K562 (cell line): ENCODE results near the gene PCSK5. TPM values are rescaled to one million over a fixed set of nuclear protein-coding genes. Genes with fewer than 3 reads are reported as not detected.

Source experiments
- ATAC-seq: fragments of 200-7000 bp; cut with Tn5 transposase; 3 replicates; pipeline ENCODE4 v1.9.1; 2020; ENCODE audit warnings: moderate library complexity
- BruUV-seq: library from RNA; stranded (reverse); fragments of 400-500 nt; replicated peaks from 2 replicates; lab custom pipeline; 2021; lab: Mats Ljungman, UMichigan
- CTCF ChIA-PET: fragments of 300-600 bp; formaldehyde crosslinking; extraction: SDS; loops from one replicate; lab custom pipeline; 2021; ENCODE audit warnings: low intra/inter-chr PET ratio; lab: Yijun Ruan, JAX
- POLR2A ChIA-PET: fragments of 300-600, 350-650 bp; sonication (Branson Sonifier 250); formaldehyde crosslinking; extraction: SDS; loops from one replicate; lab custom pipeline; 2021; ENCODE audit warnings: antibody characterized with exemption, inconsistent platforms; lab: Yijun Ruan, JAX
- DNase-seq, 4 experiments: peaks; one replicate each; pipeline versions ENCODE4 v3.0.0 to v3.0.0-alpha.2; 2011 to 2018; ENCODE audit warnings: low spot score in 3 of 4, mixed read lengths in 3 of 4; ENCODE audit errors: extremely low read depth in 1 of 4
- FAIRE-seq: peaks from 2 replicates; lab custom pipeline; 2011; peaks lifted over from hg19 to GRCh38; lab: Jason Lieb, UNC
- H2AFZ ChIP-seq: 2 replicates; pipeline ENCODE4 v1.6.0; 2011; ENCODE audit warnings: low read depth, low read length, control low read depth, inconsistent platforms
- H3K27ac ChIP-seq: fragments of 200-600 bp; 3 replicates; pipeline ENCODE4 v1.8.0; 2011; ENCODE audit warnings: low read depth, mild to moderate bottlenecking, control low read depth, inconsistent platforms, low read length, moderate library complexity, mixed read lengths; ENCODE audit errors: extremely low read depth
- H3K27me3 ChIP-seq, 2 experiments: fragments of 300-600 bp in 1 of 2; 2 replicates in 1 of 2; 3 replicates in 1 of 2; pipeline versions ENCODE4 v1.6.0 to v1.8.0; 2011; ENCODE audit warnings: inconsistent platforms in 2 of 2, low read length in 2 of 2, mild to moderate bottlenecking in 1 of 2, mixed read lengths in 1 of 2, moderate library complexity in 1 of 2; ENCODE audit not compliant: control insufficient read depth in 2 of 2, insufficient read depth in 2 of 2
- H3K36me3 ChIP-seq: fragments of 300-600 bp; 3 replicates; pipeline ENCODE4 v1.8.0; 2011; ENCODE audit warnings: mild to moderate bottlenecking, low read length, inconsistent platforms; ENCODE audit not compliant: control insufficient read depth, insufficient read depth
- H3K4me1 ChIP-seq, 2 experiments: fragments of 200-600 bp in 1 of 2; replicated peaks in 1 of 2; 2 replicates in 1 of 2; 3 replicates in 1 of 2; pipeline versions ENCODE4 v1.5.1 to v1.8.0; 2011; ENCODE audit warnings: inconsistent platforms in 2 of 2, low read length in 2 of 2, mild to moderate bottlenecking in 1 of 2, mixed read lengths in 1 of 2, moderate library complexity in 1 of 2; ENCODE audit not compliant: control insufficient read depth in 2 of 2, insufficient read depth in 2 of 2
- H3K4me2 ChIP-seq: 2 replicates; pipeline ENCODE4 v1.6.1; 2011; ENCODE audit warnings: low read length, control low read depth, inconsistent platforms, mixed read lengths; ENCODE audit not compliant: insufficient read depth
- H3K4me3 ChIP-seq: fragments of 200-600 bp; sonication (generic), shearing (Covaris generic); 2 replicates; pipeline ENCODE4 v1.5.1; 2016; ENCODE audit warnings: control low read depth, inconsistent platforms
- H3K79me2 ChIP-seq: fragments of 200-600 bp; 3 replicates; pipeline ENCODE4 v1.8.0; 2011; ENCODE audit warnings: low read length, inconsistent platforms; ENCODE audit not compliant: control insufficient read depth, insufficient read depth
- H3K9ac ChIP-seq, 2 experiments: 2 replicates each; pipeline versions ENCODE4 v1.6.0 to v1.6.1; 2011; ENCODE audit warnings: low read depth in 2 of 2, low read length in 2 of 2, control low read depth in 1 of 2, inconsistent platforms in 1 of 2, mild to moderate bottlenecking in 1 of 2, mixed read lengths in 1 of 2; ENCODE audit not compliant: insufficient read depth in 1 of 2
- H3K9me1 ChIP-seq: one replicate; pipeline ENCODE4 v1.6.0; 2011; ENCODE audit warnings: inconsistent platforms, mild to moderate bottlenecking, low read length, moderate library complexity; ENCODE audit not compliant: control insufficient read depth, insufficient read depth
- H3K9me3 ChIP-seq: replicated peaks from 2 replicates; pipeline ENCODE4 v1.5.1; 2011; ENCODE audit warnings: low read depth, low read length, inconsistent platforms; ENCODE audit not compliant: control insufficient read depth, insufficient read depth
- H4K20me1 ChIP-seq: replicated peaks from 2 replicates; pipeline ENCODE4 v1.6.1; 2011; ENCODE audit warnings: low read length, inconsistent platforms, mixed read lengths; ENCODE audit not compliant: control insufficient read depth, insufficient read depth
- CHD4 ChIP-seq: fragments of 200-600 bp; sonication (generic); IDR thresholded peaks from 3 replicates; pipeline ENCODE4 v1.6.1; 2012; ENCODE audit warnings: low read depth, mild to moderate bottlenecking, mixed read lengths, low read length, inconsistent platforms; ENCODE audit not compliant: insufficient read depth, insufficient replicate concordance, poor library complexity, severe bottlenecking
- SRSF3 ChIP-seq: fragments of 200-400 bp; formaldehyde crosslinking; IDR thresholded peaks from 2 replicates; pipeline ENCODE4 v1.6.1; 2016; ENCODE audit warnings: mild to moderate bottlenecking, low read length, moderate library complexity; ENCODE audit not compliant: insufficient read depth
- YY1 ChIP-seq, 3 experiments: IDR thresholded peaks; 2 replicates each; pipeline ENCODE4 v1.6.1; 2011; ENCODE audit warnings: low read length in 2 of 3, mild to moderate bottlenecking in 2 of 3, moderate library complexity in 2 of 3, borderline replicate concordance in 1 of 3, control low read depth in 1 of 3, low read depth in 1 of 3; ENCODE audit not compliant: insufficient read depth in 3 of 3, insufficient replicate concordance in 2 of 3, control insufficient read depth in 1 of 3, insufficient read length in 1 of 3; ENCODE audit errors: extremely low read depth in 1 of 3
- ZNF24 ChIP-seq: fragments of 450-650 bp; IDR thresholded peaks from 2 replicates; pipeline ENCODE4 v1.6.1; 2016
- WGBS: fragments of 100-300 bp; shearing (Covaris generic); methylation state at CpG from one replicate; pipeline ENCODE4 v1.1.6; 2016; ENCODE audit warnings: low coverage, mixed read lengths; ENCODE audit not compliant: insufficient coverage; ENCODE audit errors: missing lambda C conversion rate; 5-methylcytosine and 5-hydroxymethylcytosine counted together
- in situ Hi-C: fragments of 300-500 bp; cut with MboI; formaldehyde crosslinking; loops from 4 replicates; pipeline ENCODE4 v1.15.0; 2018; ENCODE audit warnings: inconsistent platforms, mixed read lengths
- intact Hi-C: fragments of 100-400 bp; cut with micrococcal nuclease; formaldehyde crosslinking; loops from 2 replicates; pipeline ENCODE4 v1.14.2; 2022
- polyA plus RNA-seq, 8 experiments: library from polyadenylated mRNA; depleted of rRNA in 4 of 8; stranded (reverse) in 5 of 8; unstranded in 3 of 8; fragments of >200 nt; fragmentation: Nextera tagmentation in 2 of 8; fragmentation: Illumina TruSeq in 1 of 8; extraction: Ambion mirVana in 2 of 8; extraction: Trizol in 1 of 8; gene quantifications; 2 replicates each; pipeline versions ENCODE4 v1.2.1 to v1.2.3, GENCODE V29; 2011 to 2014; ENCODE audit warnings: inconsistent platforms in 1 of 8, missing spikeins in 1 of 8
- total RNA-seq, 7 experiments: library from RNA; depleted of rRNA in 6 of 7; stranded (reverse); fragments of >200 nt in 6 of 7; fragmentation: Illumina TruSeq in 2 of 7; extraction: Trizol in 2 of 7; gene quantifications; 2 replicates each; pipeline versions ENCODE4 v1.2.1 to v1.2.3, GENCODE V29; 2011 to 2021; ENCODE audit warnings: low replicate concordance in 1 of 7

The PCSK5 gene
- total and polyA plus RNA-seq, 9 of the 15 experiments (the other 6 are each of a cell fraction or from before 2014, with no cell fraction given): not detected

DNA sequence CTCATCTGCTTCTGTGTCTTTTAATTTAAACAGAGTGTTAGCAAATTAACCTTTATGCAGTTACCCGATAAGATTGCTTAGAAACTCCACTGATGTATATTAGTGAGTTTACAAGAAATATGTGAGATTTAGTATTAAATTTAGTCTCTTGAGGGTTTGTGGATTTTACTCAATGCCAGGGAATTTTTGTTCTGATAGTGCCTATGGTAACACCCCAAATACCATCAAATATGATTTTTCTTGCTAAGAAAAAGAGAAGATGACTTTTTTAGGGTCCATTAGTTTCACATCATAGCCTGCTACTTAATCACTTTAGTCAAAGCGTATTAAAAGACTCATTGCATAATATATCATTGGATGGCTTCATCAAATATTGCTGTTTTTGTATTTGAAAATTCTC is 224.9 kb downstream of the PCSK5 start (continued):
- no peak for TF ChIP-seq CHD4
- no peak for TF ChIP-seq YY1 (IDR thresholded peaks at IDR 0.05; ENCODE audit: borderline replicate concordance in 1 of 3, control insufficient read depth in 1 of 3, extremely low read depth in 1 of 3, insufficient read depth in 3 of 3, insufficient read length in 1 of 3, insufficient replicate concordance in 2 of 3, low read depth in 1 of 3, low read length in 2 of 3)
- TF ChIP-seq, all 486 proteins: peak for 0

DNA sequence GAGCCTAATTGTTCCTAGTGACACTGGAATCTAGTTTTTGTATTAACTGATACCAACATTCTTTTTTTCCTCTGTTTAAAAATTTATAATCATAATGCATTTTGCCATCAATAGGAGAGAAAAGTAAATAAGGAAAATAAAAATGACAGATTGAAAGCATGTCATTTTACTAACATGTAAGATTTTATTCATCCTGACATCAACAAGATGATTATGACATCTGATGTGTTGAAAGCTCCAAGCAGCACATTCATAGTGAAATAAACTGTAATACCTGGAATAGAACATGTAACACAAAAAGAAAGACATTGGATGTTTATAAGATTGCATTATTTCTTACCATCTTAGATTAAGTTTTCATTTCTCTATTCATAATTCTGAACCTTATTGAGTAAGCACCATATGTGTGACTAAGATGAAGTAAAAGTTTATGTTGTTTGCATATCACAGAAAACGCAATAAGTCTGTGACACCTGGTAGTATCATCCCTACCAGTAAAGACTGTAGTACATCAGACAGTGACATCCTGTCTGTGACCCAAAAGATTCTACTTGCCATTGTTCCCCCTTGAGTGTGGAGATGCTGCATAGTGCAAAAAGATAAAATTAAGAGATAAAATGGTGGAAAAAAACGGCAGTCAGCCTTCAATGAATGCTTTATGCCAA is 225.6 kb downstream of the PCSK5 start:
- BruUV-seq: no TSS peak
- 0% methylated on average over 1 of the region's 2 CpGs for WGBS
- Histone ChIP-seq H3K4me2 (no peak overlapping the region), H3K36me3 (no peaks in the 10 kb centered on the region), H3K4me1 (no peaks in the 10 kb centered on the region), H3K9ac (no peak overlapping the region), H4K20me1 (no peaks in the 10 kb centered on the region), H3K27me3 (no peaks in the 10 kb centered on the region), H3K9me3 (no peaks in the 10 kb centered on the region), H3K27ac (no peak overlapping the region), H3K9me1 (no peaks in the 10 kb centered on the region), H3K79me2 (no peaks in the 10 kb centered on the region), H2AFZ (no peak overlapping the region), H3K4me3 (no peak overlapping the region)
- TF ChIP-seq SRSF3 (no peak), ZNF24 (no peak)
- FAIRE-seq (no peak), ATAC-seq (no peak), DNase-seq (no peak)
- CTCF ChIA-PET: no interaction called here
- POLR2A ChIA-PET: no interaction called here
- intact Hi-C loops: no loop called here
- in situ Hi-C loops: no loop called here
